ENCODE results near the gene FAAP20. TPM values are rescaled to one million over a fixed set of nuclear protein-coding genes. Genes with fewer than 3 reads are reported as not detected.

The FAAP20 gene
- total and polyA plus RNA-seq, 2 experiments from 2014 or later: 24.9 to 117 TPM

GRCh38 chr1:2201062-2201461 lies 6.5 kb upstream of the FAAP20 start:
- no peaks in the 10 kb centered on the region for H3K36me3 ChIP-seq (replicated peaks; ENCODE audit: insufficient read depth, low read depth)
- H3K9me2 ChIP-seq (replicated peaks; ENCODE audit: insufficient read depth): no peaks in the 10 kb centered on the region
- no peaks in the 10 kb centered on the region for H3K27me3 ChIP-seq
- WGBS (ENCODE audit: low lambda C conversion rate, missing lambda C conversion rate): 90% methylated on average over 14 of the region's 14 CpGs
- H3K27ac ChIP-seq: no peak overlapping the region
- no peaks in the 10 kb centered on the region for H4K20me1 ChIP-seq (ENCODE audit: insufficient read depth, poor library complexity, severe bottlenecking)
- no peak for DNase-seq (ENCODE audit: low spot score)
- peaks cover 27% of the 10 kb centered on the region for H3K4me1 ChIP-seq (ENCODE audit: insufficient read depth)
- H3K4me2 ChIP-seq: no peak overlapping the region
- no peak overlapping the region for H2AFZ ChIP-seq
- TF ChIP-seq EZH2phosphoT487 (IDR thresholded peaks at IDR 0.05; ENCODE audit: low read depth, severe bottlenecking, unreplicated experiment): no peak
- no peak for TF ChIP-seq CTCF (IDR thresholded peaks at IDR 0.05; ENCODE audit: poor library complexity)
- TF ChIP-seq EZH2 (IDR thresholded peaks at IDR 0.05; ENCODE audit: borderline replicate concordance): no peak
- H3K4me3 ChIP-seq: no peak overlapping the region
- no peaks in the 10 kb centered on the region for H3K9me3 ChIP-seq (ENCODE audit: low read depth)
- peaks cover 11% of the 10 kb centered on the region for H3K79me2 ChIP-seq

- Histone ChIP-seq H3K9me3 (ENCODE audit: low read depth) (no peaks in the 10 kb centered on the region), H3K9me2 (replicated peaks; ENCODE audit: insufficient read depth) (no peaks in the 10 kb centered on the region), H3K27ac (no peak overlapping the region), H3K79me2 (peaks cover 17% of the 10 kb centered on the region), H2AFZ (no peak overlapping the region), H3K36me3 (replicated peaks; ENCODE audit: insufficient read depth, low read depth) (no peaks in the 10 kb centered on the region), H3K4me3 (no peak overlapping the region), H3K4me2 (peak overlapping the region; percentile 71), H3K4me1 (ENCODE audit: insufficient read depth) (peaks cover 27% of the 10 kb centered on the region), H4K20me1 (ENCODE audit: insufficient read depth, poor library complexity, severe bottlenecking) (no peaks in the 10 kb centered on the region), H3K27me3 (no peaks in the 10 kb centered on the region)
- no peak for TF ChIP-seq CTCF (IDR thresholded peaks at IDR 0.05; ENCODE audit: poor library complexity)
- DNase-seq (ENCODE audit: low spot score): no peak
- WGBS (ENCODE audit: low lambda C conversion rate, missing lambda C conversion rate): 85% methylated on average over 20 of the region's 21 CpGs
Measured at GRCh38 chr1:2200308-2200943, 5.9 kb upstream of the FAAP20 start.

GRCh38 chr1:2199042-2199810 lies 4.7 kb upstream of the FAAP20 start:
- Histone ChIP-seq H3K4me2 (peak overlapping the region; percentile 71), H3K9me3 (ENCODE audit: low read depth) (no peaks in the 10 kb centered on the region), H3K79me2 (peaks cover 20% of the 10 kb centered on the region), H3K4me1 (ENCODE audit: insufficient read depth) (peaks cover 25% of the 10 kb centered on the region), H3K36me3 (replicated peaks; ENCODE audit: insufficient read depth, low read depth) (no peaks in the 10 kb centered on the region), H4K20me1 (ENCODE audit: insufficient read depth, poor library complexity, severe bottlenecking) (no peaks in the 10 kb centered on the region), H2AFZ (peak overlapping the region; percentile 4), H3K4me3 (no peak overlapping the region), H3K27me3 (no peaks in the 10 kb centered on the region), H3K27ac (peak overlapping the region; percentile 65), H3K9me2 (replicated peaks; ENCODE audit: insufficient read depth) (no peaks in the 10 kb centered on the region)
- DNase-seq (ENCODE audit: low spot score): peak; percentile 91
- TF ChIP-seq EZH2 (IDR thresholded peaks at IDR 0.05; ENCODE audit: borderline replicate concordance) (no peak), EZH2phosphoT487 (IDR thresholded peaks at IDR 0.05; ENCODE audit: low read depth, severe bottlenecking, unreplicated experiment) (no peak), CTCF (IDR thresholded peaks at IDR 0.05; ENCODE audit: poor library complexity) (peak; percentile 32)
- WGBS (ENCODE audit: low lambda C conversion rate, missing lambda C conversion rate): 30% methylated on average over 18 of the region's 24 CpGs

Data from hepatocyte (in vitro differentiated cells).